Measurements from ENCODE around the gene PCK2.
A peak's percentile ranks its signal among the peaks of the same experiment; 100 is the strongest.
"Not testable (repeated sequence)": the region's sequence is repeated elsewhere in the genome, so short reads cannot be mapped to it uniquely, and the experiment has no call there.

The PCK2 gene

DNA sequence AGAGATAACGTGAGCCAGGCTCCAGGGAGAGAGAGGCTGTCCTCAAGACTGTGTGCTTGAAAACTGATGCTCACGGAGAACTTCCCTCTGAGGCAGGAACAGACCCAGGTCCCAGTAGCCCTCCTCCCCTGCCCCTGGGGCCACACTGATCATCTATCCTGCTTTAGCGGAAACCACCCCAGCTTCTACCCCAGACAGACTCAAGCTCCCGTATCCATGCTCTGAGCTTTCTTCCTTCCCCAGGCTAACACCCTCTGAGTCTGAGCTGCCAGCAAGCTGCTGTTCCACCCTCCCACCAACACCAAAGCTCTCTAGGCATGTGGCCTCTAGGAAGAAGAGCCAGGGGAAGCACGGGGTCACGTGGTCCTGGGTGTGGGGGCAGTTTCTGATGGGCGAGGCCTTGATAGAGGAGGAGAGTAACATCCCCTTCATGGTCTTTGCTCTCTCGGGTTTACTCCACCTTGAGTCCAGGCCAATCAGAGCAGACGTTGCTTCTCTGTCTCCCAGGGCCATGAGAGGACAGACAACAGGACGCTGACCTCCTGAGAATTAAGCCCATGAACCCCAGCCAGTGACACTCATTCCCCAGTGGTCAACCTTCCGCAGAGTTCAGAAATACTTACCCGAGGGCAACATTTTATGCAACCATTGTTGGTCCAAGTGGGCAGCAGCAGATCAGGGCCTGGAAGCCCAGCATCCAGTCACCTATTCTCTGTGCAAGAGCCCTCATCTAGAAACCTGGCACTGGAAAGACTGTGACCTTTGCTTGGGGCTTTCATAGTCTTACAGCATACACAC, 1.4 kb downstream of the PCK2 start:
- peak; percentile 48 for DNase-seq (ENCODE audit: low read depth)

DNA sequence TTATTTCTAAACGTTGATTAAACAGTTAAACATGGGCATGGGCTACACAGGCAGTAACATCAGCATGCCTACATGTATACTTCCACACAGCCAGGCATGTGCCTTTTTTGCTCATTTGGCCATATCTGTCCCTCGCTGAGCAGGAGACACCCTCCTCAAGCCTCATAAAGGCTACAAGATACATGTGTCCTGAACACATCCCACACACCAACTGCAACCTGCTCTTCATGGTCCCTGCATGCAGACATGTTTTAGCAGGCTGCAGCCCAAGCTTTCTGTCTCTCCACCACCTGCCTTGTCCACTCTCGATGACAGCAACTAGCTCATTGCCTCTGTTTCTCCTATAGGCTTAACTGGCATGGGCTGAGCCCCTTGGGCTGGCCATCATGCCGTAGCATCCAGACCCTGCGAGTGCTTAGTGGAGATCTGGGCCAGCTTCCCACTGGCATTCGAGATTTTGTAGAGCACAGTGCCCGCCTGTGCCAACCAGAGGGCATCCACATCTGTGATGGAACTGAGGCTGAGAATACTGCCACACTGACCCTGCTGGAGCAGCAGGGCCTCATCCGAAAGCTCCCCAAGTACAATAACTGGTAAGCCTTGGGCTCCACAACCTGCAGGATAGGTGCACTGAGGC, 2.6 kb downstream of the PCK2 start:
- DNase-seq (ENCODE audit: low read depth), result no peak

DNA sequence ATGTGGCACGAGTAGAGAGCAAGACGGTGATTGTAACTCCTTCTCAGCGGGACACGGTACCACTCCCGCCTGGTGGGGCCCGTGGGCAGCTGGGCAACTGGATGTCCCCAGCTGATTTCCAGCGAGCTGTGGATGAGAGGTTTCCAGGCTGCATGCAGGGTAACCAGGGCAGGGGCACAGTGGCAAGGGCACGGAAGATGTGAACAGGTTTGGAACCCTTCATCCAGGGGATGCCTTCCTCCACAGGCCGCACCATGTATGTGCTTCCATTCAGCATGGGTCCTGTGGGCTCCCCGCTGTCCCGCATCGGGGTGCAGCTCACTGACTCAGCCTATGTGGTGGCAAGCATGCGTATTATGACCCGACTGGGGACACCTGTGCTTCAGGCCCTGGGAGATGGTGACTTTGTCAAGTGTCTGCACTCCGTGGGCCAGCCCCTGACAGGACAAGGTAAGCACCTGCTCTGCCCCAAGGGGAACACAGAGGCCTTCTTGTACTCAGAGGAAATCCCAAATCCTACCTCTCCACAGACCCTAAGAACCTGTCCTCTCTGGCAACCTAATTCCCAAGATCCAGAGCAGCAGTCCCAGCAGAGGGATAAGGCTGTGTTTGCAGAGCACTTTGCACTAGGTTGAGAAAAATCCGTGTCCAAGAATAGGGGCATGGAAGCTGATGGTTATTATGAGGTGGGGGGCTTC, 4.3 kb downstream of the PCK2 start:
- no peak for DNase-seq (ENCODE audit: low read depth)

DNA sequence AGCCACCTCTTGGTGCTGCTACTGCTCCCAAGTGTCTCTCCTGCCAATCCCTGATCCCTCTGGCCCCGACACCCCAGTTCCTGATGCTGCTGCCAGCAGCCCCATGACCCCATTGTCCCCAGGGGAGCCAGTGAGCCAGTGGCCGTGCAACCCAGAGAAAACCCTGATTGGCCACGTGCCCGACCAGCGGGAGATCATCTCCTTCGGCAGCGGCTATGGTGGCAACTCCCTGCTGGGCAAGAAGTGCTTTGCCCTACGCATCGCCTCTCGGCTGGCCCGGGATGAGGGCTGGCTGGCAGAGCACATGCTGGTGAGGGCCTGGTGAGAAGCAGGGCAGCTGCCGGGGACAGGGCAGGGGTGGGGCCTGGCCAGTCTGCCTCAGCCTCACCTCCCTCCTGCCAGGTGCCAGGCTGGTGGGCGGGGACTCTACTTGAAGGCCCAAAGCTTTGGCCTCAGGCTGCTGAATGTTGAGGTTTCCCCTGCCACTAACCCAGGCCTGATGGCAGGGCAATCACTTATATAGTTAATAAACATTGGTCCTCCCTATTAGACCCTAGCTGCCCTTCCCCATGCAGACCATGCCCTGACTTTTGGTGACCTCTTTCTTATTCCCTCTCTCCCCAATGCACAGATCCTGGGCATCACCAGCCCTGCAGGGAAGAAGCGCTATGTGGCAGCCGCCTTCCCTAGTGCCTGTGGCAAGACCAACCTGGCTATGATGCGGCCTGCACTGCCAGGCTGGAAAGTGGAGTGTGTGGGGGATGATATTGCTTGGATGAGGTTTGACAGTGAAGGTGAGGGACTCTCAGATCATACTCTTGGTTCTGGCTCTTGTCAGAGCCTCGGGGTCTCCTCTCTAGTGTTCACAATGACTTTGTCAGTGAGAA, 5.1 kb downstream of the PCK2 start:
- DNase-seq (ENCODE audit: low read depth), result no peak

DNA sequence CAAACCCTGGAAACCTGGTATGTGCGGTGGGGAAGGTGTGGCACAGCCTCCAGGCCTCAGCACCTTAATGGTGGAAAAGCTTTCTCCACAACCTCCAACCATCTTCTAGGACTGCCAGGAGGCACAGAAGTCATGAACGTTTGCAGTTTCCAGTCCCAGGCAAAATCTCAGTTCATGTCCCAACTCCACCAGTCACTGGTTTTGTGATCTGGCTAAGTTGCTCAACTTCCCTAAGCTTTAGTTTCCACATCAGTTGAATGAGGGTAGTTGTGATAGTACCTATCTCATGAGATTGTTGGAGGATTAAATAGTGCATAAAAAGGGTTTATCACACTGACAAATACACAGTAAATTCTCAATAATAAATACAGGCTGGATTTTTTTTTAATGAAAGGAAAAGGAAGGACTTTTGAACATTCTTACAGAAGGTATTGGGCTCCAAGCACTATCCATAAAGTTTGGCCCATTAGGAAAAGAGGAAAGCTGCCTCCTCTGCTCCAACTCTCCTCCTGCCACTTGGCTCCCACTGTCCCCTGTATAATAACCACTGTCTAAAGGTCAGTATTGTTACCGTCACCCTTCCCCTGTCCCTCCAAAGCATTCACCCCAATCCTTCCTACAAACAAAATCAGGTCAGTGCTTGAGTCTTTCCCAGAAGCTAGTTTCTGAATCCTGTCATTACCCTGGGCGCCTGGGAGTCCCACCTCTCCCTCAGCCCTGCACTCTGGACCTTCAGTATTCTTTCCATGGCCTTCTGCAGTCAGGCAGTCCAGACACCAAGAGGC, 6.3 kb downstream of the PCK2 start:
- no peak for DNase-seq (ENCODE audit: low read depth)

DNA sequence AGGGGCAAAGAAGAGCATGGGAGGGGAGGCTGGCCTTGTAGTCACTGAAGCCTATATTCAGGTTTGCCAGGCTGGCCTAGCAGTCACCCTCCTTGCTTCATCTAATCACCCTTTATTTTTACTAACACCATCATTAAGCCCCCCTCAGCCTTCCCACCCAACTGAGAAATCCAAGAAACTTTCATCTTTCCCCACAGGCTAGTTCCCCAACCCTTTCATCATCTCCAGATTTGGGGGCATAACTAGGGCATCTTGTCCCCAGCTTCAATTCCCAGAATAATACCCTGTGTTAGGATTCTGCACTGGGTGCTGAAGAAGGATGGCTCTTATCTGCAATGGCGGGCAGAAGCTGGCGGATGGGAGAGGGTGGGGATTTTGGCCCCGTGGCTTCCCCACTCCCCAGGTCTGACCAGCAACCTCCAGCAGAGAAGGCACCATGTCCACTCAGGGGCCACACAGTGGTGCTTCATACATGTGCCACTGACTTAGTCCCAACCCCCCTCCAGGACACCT, 6.9 kb downstream of the PCK2 start:
- no peak for DNase-seq (ENCODE audit: low read depth)

DNA sequence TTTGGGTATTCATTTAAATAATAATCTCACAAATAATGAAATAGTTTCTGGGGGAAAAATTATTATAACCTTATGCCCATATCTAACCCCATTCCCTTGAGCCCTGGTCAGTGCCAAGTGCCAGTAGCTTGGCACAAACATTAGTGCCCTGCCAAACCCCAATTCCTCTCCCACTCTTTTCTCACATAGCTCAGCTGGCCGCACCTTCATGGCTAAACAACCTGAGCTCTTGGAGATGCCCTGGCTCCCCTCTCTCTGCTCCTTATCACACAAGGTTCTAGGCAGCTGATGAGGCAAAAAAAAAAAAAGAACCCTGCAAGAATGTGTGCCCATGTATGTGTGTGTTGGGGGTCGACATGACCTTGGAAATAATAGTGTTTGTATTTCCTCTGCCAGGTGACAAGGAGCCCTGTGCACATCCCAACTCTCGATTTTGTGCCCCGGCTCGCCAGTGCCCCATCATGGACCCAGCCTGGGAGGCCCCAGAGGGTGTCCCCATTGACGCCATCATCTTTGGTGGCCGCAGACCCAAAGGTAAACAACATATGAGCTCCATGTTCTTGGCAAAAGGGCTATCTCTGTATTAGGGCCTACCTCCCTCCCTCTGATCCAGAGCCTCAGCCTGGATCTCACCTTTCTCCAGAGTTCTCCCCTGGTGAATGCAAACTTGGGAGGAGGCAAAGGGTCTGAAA, 8.4 kb downstream of the PCK2 start:
- DNase-seq (ENCODE audit: low read depth), result no peak

DNA sequence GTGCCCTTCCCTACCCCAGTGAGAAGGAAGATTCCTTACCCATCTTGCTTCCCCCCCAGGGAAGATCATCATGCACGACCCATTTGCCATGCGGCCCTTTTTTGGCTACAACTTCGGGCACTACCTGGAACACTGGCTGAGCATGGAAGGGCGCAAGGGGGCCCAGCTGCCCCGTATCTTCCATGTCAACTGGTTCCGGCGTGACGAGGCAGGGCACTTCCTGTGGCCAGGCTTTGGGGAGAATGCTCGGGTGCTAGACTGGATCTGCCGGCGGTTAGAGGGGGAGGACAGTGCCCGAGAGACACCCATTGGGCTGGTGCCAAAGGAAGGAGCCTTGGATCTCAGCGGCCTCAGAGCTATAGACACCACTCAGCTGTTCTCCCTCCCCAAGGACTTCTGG, 9.3 kb downstream of the PCK2 start:
- DNase-seq (ENCODE audit: low read depth), result no peak

DNA sequence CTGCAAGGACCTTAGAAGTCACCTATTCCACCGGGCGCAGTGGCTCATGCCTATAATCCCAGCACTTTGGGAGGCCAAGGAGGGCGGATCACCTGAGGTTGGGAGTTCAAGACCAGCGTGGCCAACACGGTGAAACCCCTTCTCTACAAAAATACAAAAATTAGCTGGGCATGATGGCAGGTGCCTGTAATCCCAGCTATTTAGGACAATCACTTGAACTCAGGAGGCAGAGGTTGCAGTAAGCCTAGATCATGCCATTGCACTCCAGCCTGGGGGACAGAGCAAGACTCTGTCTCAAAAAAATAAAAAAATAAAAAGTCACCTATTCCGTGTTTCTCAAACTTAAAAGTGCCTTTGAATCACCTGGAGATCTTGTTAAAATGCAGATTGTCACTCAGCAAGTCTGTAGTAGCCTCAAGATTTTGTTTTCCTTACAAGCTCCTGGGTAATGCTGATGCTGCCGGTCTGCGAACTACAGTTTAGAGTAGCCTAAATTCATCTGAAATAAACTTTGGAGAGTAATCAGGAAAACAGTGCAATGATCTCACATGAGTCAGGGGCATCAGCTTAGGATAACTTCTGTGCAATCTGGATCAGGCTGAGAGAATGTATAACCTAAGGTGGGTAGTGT, 11.6 kb downstream of the PCK2 start:
- DNase-seq (ENCODE audit: low read depth), result not testable (repeated sequence)

DNA sequence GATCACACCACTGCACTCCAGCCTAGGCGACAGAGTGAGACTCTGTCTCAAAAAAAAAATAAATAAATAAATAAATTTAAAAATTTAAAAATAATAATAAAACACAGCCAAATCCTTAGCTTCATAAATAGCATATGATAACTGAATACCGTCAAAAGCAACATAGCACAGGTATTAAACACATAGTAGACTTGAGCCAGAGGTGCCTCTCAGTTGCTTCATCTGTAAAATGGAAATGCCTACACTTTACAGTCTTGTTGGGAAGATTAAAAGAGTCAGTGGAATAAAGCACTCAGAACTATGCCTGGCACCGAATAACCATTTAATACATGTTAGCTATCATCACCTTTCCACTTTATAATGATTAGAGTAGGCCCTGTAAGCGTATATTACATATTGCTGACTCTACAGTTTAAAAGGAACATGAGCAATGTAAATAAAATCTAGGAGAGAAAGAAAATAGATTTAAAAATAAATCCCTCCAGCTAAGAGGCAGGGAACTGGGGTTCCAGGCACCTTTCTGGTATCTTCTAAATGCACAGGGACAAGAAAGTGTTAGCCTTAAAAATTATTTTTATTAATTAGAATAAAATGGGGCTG, 12.7 kb downstream of the PCK2 start:
- DNase-seq (ENCODE audit: low read depth), result no peak

DNA sequence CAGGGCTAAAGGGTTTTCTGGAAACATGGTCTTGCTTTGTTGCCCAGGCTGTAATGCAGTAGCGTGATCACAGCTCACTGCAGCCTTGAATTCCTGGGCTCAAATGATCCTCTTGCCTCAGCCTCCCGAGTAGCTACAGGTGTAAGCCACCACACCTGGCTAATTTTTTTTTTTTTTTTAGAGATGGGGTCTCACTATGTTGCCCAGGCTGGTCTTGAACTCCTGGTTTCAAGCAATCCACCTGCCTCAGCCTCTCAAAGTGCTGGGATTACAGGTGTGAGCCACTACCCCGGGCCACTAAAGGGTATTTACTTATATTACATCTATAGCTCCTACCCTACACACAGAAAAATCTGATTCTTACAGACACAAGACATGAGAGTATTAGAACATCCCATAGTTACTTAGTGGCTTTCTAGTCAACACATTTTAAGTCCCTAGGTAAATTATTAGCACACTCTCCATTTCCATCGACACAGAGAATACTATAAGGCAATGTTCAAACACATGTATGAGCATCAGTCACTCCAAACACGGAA, 14.3 kb downstream of the PCK2 start:
- DNase-seq (ENCODE audit: low read depth), result no peak

DNA sequence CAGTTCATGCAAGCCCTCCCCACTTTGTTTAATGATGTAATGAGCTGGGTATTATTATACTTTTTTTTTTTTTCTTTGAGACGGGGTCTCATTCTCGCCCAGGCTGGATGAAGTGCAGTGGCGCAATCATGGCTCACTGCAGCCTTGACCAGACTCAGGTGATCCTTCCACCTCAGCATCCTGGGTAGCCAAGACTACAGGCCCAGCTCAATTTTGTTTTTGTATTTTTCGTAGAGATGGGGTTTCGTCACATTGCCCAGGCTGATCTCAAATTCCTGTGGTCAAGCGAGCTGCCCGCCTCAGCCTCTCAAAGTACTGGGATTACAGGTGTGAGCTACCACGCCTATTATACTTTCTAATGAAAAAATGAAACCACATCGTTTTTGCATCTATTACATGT, 15.9 kb downstream of the PCK2 start:
- no peak for DNase-seq (ENCODE audit: low read depth)

DNA sequence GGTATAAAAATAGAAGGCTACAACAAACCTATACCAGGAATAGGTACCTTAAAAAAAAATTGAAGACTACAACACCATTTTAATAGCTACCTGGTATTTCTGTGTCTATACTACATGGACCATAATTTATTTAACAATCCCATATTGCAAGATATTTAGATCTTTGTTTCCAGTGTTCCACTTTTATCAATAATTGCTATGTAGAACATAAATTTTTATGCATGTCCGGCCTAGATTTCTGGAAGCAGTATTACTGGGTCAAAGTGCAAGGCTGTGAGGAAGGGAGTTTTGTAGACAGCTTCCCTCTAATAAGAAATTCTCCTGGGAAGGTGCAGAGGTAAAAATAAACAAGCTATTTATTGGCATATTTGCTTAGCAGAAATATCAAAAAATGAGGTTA, 16.4 kb downstream of the PCK2 start:
- no peak for DNase-seq (ENCODE audit: low read depth)

DNA sequence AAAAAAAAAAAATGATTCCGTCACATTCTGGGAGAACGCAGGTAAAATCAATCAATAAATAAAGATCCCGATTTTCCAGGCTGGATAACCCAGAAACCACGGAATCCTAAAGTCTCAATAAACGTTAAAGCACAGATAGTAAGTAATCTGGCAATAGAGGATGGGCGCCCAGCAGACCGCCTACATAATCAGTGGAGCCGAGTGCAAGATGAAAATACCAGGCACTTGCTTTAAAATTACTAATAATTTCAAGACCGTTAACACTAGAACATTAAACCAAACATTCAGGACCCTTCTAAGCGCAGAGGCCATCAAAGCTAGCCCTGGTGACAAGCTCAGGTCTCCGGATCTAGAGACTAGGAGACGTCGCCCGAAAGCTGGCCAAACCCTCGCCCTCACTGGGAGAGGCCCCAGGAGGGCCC, 19.3 kb downstream of the PCK2 start:
- no peak for DNase-seq (ENCODE audit: low read depth)

DNA sequence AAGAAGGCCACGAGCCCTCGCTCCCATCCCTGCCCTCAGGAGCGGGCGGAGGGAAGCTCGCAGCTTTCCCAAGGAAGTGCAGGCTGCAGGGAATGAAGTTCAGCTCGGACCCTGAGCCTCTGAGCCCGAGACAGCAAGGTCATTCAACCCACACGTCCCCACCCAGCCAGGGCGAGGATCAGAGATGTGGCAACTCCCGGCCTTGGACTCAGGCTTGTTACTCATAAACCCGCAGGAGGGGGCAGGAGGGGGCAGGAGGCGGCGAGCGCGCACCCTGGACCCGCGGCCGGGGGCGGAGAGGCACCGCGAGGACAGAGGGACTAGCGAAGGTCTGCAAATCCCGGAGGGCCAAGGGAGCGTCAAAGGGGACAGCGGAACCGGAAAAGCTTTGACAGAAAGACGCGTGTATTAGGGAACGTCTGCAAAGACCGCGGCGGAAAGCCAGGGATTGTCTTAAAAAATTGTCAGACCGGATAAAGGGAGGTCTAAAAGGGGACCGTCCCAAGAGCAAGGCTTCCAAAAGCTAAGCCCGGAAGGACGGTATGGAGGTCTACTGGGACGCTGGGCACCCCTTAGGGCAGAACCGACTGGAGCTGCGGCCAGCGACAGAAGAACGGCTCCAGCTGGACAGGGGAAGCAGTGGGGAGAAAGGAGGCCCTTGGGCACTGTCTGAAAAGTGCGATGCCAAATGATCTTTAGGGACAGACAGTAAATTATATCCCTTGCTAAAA, 19.9 kb downstream of the PCK2 start:
- peak; percentile 60 for DNase-seq (ENCODE audit: low read depth)

DNA sequence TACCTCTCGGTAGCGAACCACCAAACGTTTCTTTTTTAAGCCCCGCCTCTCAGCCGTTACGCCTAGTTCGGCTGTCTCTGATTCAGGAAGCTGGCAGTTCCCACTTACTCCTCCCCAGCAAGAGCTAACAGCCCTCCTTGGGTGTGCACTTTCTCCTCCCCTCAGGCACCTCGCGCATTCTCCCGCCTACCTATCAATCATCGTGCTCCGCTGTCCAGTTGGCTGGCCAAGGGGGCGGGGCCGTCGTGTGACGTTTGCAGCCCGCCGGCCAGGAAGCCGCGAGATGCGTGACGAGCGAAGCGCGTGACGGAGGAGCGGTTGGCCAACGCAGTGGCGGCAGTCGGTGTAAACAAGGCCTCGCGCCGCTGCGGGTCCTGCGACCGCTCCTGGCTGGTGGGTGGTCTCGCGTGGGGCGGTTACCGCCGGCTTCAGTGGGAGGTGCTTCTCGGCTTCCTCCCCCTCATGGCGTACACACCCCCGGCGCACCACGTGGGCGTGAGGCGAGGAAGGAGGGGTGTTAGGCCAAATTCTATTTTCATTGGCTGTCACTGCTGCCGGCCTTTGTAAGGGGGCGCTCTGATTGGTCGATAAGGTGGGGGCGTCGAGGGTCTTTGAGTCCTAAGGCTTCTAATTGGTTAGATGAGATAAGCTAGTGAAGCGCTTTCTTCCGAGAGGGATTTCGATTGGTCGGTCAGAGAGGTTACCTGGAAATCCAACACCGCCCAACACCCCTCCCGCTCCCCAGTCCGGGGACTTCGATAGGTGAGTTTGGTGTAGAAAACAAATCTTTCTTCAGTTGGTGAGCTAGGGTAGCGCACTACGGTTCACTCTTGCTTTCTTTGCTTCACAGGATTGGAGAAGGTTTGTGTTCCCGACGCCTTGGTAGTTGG, 20.7 kb downstream of the PCK2 start, which contains the start of the genes DCAF11 and NRL:
DCAF11 (plus strand) TSS at position 246 of the 890 bp plus-strand sequence. CDS start 818 bp downstream, outside the sequence.
NRL (minus strand) TSS at position 418 of the 890 bp plus-strand sequence. CDS start 32,101 bp downstream, outside the sequence.
- DNase-seq (ENCODE audit: low read depth), result peak; percentile 96

DNA sequence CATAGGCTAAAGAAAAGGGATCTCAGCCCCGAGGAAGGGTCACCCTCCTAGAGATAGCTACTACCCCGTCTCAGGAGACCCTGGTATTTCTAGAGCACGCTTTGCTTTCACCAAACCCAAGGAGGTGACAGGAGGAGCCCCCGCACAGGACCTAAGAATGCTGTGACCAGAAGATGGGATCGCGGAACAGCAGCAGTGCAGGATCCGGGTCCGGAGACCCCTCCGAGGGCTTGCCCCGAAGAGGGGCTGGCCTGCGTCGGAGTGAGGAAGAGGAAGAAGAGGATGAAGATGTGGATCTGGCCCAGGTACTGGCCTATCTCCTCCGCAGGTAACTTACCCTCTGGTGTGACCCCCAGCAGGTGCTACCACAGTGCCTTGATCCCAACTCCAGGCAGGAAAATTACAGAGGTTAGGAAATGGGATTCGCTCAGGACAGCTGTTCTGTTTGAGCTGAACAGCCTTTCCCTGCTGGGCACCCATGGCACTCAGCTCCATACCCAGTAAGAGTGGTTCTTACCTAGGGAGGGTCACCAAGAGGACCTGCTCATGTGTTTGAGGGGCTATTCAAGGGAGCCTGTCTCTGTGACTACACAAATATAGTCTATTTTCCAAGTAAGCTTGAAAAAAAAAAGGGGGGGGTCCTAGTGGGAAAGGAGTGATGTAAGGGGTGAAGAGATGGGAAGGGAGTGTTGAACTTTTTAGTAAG, 21.5 kb downstream of the PCK2 start:
- DNase-seq (ENCODE audit: low read depth), result no peak
